GM18861 (cell line): ENCODE results near the gene DAP3.

Experiments used
- ATAC-seq: cut with Tn5 transposase; IDR thresholded peaks from one replicate; pipeline ENCODE4 v1.9.1; 2021; ENCODE audit not compliant: unreplicated experiment

Gene DAP3

GRCh38 chr1:155769257-155769656 is 80.4 kb downstream of the DAP3 start:
- ATAC-seq = no peak

GRCh38 chr1:155773221-155773620 is 84.3 kb downstream of the DAP3 start:
- ATAC-seq = no peak

- no peak for ATAC-seq
Measured at GRCh38 chr1:155776414-155776813, 87.5 kb downstream of the DAP3 start.

GRCh38 chr1:155777582-155777981 is 88.7 kb downstream of the DAP3 start:
- no peak for ATAC-seq
